ENCODE results near the gene ALDH1L1.

The ALDH1L1 gene

DNA sequence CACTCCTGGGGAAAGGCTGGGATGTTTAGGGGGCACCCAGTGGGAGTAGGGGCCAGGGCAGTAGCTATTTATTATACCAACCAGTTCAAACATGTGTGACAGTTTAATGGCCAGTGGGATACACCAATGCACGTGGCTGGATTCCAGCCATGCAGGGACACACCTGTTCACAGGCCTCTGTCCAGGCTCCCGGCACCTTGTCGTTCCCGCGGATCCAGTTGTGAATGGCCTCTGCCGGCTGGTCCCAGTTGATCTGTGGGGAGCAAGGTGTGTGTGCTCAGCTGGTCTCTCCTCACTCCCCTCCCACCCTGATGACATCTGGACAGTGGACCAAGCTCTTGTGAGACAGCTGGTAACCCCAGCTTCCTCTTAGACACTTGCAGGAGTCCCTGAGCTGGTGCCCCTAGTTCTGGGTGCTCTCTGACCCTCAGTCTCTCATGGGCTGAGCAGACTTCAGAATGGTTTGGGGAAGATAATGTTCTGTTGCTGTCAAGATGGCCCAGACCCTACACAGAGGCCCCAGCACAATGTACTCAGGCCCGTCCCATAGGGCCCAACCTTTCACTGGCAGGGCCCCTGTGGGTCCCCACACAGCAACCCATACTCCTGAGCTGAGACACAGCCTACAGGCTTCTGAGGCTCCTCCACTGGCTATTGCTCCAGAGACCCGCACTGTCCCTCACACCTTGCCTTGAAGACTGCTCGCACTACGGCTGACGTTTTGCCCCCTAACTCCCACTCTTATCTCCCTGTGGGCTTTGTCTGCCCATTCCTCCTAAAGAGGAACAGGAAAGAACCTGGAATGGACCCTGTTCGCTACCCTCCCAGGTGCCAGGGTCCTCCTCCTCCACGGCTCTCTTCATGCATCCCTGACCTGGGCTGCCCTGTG, 25.8 kb downstream of the ALDH1L1 start:
- DNase-seq (ENCODE audit: low read depth) = no peak

DNA sequence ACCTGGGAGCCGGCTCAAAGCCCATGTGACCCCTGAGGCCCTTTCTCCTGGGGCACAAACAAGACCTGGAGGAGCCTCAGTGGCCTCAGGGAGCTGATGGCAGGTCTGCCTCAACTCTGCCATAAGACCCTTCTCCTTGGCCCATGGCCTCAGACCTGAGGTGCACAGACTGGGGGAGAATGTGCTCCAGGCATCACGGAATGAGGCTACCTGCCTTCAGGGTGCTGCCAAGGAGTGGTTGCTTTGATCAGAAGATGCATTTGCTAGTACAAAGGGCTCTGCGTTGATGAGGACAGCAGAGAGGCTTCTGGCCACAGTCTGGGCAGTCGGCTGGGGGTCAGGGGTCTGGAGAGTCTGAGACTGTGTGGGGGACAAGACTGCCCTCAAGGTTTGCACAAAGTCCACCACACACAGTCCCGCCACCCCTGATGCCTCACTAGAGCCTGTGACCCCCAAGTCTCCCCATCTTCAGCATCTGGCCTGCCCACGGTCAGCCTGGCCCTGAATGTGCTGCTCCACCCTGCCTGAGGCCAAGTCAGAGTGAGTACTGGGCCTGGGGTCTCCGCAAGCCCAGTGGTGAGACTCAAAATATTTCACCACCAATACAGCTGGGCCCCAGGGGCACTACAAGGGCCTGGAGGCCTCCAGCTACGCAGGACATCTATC, 26.6 kb downstream of the ALDH1L1 start:
- no peak for DNase-seq (ENCODE audit: low read depth)

DNA sequence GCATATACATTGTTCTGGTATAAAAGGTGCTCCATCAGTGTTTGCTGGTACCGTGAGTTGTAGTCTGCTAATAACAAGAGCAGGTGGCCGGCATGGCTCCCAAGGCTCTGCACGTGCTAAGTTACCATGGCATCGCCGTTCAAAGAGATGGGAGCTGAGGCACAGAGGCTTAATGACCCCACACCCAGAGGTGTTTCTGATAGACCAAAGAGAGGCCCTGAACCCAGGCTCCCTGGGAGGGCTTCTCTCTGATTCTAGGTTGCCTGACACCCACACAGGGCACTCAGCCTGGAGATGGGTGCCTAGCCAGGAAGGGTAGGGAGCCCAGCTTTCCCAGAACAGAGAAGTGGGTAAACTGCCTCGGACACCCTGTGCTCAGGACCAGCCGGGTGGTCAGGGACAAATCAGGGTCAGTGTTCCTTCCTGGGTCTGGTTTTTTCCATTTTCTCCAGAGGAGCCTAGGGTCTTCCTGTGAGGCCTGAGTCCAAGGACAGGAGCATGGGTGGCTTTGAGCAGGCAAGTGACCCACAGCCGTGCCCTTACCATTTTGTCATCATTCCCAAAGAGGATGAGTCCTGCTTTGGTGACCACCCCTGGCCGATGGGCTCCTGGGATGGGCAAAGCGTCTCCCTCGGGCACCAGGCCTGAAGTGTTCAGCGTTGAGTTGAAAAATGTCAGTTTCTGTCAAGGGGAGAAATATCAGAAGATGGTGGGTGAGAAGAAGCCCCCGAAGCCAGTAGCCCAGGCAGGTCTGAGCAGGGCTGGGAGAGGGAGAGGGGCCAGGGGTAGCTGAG, 27.3 kb downstream of the ALDH1L1 start:
- DNase-seq (ENCODE audit: low read depth) = no peak

DNA sequence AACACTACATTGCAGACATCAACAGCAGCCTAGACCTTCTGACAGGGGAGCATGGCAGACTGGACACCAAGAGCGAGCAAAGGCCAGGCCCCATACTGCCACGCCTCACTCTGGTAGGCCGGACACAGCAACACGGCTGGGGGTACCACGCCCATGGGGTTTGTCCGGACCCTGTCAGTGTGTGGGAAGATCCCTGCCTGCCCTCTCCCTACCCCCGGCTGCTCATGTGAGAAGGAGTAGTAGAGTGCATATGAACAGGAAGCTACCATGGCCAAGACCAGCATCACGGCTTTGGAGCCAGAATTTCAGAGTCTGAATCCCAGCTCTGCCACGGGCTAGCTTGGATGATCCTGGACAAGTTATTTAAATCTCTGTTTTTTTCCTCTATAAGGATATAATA, 27.9 kb downstream of the ALDH1L1 start:
- DNase-seq (ENCODE audit: low read depth) = no peak

DNA sequence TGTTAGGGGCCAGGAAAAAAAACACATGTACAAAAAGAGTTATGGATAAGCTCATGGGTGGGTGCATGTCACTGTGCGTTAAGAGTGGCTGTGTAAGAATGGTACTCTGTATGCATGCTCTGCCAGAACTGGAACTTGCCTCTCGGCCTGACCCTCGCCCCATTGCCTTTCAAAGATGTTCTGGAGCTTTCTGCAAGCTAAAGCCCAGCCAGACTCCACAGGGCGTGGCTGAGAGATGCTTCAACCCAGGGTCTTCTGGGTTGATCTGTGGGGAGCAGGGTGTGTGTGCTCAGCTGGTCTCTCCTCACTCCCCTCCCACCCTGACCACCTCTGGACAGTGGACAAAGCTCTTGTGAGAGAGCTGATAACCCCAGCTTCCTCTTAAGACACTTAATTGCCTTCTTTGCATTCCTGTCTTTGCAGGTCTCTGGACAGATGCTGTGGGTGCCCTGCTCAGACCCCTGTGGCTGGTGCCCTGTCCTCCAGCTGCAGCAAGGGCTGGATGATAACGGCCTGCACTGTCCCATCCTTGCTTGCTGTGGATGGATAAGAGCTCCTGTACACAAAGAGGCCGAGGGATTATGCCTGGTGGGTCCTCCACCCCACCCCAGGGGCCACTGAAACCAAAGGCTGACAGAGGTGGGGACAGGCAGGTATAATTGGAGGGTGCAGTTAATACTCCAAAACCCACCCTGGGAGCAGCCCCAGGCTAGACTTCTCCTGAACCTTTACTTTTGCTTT, 28.7 kb downstream of the ALDH1L1 start:
- no peak for DNase-seq (ENCODE audit: low read depth)

DNA sequence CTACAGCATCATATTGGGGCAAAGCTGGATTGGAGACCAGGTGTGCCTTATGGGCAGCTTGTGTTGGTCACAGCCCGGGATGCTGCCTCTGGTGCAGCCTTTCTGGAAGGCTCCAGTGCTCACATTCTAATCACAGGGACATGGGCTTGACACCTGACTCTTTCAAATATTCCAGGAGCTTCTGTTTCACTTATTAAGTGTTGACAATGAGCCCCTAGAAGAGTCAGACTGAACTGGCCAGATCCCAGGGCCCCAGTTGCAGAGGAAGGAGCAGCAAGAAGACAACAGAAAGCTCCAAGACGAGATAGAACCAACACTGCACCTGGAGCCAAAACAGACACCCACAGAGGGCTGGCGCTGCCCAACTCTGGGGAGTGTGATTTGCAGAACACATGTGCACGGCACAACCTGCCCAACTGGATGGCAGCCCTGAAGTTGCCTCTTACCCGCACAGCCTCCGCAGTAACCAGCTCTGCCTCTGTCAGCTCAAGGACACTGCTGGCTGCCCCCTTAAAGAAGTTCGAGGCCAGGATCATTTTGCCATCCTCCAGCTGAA, 30.3 kb downstream of the ALDH1L1 start:
- DNase-seq (ENCODE audit: low read depth) = no peak

GRCh38 chr3:126149256-126149902, 31.0 kb downstream of the ALDH1L1 start:
- DNase-seq (ENCODE audit: low read depth) = no peak

DNA sequence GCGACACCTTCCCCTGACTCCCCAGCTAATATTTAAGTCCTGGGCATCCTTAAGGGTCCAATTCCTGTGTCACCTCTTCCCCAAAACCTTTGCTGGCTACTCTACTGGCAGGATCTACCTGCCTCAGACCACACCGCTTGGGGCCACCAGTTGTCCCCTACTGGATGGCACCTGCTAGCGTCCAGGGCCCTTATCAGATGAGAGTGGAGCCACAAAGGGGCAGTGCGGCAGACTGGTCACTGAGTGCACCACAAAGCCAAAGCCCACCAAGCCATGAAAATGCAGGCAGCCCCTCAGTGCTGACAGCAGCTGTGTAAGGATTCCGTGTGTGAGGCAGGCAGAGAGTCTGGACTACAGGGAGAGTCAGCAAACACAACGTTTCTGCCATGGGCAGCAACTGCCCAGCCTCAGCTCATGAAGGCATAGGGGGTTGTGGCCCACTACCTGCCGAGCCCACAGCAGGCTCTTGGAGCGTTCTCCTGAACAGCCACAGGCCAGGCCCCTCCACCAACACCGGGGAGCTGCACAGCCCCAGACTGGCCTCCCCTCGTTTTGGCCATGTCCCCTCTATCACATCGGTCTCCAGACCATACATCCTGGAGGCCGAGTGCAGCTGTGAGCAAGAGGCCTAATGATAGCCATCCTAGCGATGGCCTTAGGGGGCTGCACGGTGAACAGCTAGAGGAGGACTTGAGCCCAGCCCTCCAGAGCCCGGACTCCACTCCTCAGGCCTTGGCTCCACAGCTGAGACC, 32.3 kb downstream of the ALDH1L1 start:
- DNase-seq (ENCODE audit: low read depth) = no peak

DNA sequence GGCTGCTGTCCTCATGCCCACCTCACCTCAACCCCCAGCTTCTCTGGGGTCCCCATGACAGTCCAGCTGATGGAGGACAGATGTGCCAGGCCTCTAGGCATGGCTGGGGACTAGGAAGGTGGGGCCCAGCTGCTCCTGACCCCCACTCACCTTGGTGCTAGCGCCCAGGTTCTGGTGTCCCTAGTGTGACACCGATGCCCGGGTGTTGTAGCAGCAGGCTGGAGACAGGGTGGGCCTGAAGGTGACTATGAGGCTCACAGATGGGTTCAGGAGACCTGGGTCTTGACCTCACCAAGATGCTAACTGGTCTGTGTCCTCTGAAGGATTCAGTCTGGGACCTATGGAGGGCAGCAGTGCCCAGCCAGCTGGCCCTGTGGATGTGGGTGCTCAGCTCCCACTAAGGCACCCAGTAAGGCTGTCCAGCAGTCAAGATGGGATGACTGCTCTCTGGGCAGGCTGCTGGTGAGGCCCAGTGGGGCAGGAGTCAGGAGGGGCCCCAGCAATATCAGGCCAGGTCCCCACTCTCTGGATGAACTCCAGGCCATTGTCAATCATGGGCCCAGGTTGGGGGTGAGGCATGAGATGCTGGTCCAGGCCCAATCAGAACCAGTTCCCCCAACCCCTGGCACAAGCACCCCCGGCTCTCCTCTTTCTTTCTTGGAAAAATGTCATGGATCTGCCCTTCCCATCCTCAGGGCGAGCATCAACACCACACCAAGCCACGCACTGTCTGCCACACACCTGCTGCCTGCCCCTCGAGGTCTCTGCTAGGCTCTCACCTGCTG, 33.0 kb downstream of the ALDH1L1 start:
- DNase-seq (ENCODE audit: low read depth) = no peak

DNA sequence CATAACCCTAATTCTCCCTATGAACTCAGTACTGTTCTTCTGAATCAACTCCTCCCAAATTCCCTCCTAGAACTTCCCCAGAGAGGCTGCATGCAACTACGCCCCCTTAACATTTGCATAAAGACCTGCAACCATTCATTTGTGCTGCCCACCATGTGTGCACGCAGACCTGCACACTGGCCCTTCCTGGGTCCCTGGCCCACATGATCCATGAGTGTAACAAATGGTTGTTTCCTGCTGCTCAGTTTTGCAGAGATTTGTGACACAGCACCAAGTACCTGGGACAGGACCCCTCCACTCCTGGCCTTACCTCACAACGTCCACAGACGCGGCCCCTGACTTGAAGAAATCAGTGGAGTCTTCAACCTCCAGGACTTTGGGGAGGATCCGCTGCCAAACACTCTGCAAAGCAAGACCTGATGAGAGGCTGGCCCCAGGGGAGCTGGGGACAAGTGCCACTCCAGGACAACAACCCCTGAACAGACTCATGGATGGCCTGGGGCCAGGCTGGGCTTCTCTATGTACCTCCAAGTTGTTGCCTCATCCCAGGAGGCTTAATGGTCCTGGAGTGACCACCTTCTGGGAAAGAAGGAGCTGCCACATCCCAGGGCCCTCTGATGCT, 33.8 kb downstream of the ALDH1L1 start:
- no peak for DNase-seq (ENCODE audit: low read depth)

DNA sequence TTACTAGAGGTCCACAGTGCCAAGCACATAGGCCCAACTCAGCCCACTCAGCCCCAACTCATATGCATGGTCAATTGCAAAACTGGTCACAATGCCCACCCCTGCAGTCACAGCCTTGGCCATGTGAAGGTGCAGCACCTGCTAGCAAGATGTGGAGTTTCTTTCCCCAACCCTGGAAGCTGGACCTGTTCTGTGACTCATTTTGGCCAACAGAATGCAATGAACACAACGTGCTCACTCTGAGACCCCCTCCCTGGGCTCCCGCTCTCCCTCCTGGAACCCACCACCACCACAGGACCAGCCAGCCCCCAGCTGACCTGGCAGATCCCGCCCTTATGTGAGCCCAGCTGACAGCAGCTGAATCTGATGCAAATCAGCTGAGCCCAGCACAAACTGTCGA, 34.4 kb downstream of the ALDH1L1 start:
- DNase-seq (ENCODE audit: low read depth) = no peak

GRCh38 chr3:126142652-126143051, 37.7 kb downstream of the ALDH1L1 start:
- no peak for DNase-seq (ENCODE audit: low read depth)

- no peak for DNase-seq (ENCODE audit: low read depth)
Observed at GRCh38 chr3:126137490-126138130, 42.8 kb downstream of the ALDH1L1 start.

DNA sequence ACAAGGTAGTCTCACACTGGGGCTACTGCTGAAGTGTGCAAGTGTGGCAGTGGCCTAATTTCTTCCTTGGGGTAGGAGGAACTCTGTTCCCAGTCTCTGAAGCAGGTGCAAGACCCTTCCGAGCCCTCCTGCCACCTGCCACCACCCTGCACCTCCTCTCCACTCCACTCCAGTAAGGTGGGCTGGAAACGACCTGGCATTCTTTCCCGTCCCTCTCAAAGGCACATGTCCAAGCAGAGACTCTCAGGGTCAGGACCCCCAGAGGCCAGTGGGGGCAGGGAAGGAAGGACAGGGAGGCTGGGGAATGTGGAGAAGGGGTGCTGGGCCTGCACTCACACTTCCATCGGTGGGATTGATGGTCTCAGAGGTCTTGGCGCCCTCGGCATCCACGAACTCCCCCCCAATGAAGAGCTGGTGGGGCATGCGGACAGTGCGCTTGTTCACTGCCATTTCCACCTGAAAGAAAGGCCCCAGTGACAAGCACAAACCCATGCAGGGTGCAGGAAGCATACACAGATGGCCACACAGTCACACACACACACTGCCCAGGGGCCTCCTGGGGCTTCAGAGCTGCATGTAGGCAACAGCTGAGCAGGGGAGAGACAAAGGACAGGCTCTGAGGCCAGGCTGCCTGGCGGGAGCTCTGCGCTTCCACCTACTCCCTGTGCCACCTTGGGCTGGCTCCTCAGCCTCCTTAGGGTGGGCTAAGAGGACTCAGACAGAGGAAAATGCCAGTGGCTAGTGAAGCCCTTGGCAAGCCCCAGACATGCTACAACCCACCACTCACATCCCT, 43.8 kb downstream of the ALDH1L1 start:
- DNase-seq (ENCODE audit: low read depth) = no peak

DNA sequence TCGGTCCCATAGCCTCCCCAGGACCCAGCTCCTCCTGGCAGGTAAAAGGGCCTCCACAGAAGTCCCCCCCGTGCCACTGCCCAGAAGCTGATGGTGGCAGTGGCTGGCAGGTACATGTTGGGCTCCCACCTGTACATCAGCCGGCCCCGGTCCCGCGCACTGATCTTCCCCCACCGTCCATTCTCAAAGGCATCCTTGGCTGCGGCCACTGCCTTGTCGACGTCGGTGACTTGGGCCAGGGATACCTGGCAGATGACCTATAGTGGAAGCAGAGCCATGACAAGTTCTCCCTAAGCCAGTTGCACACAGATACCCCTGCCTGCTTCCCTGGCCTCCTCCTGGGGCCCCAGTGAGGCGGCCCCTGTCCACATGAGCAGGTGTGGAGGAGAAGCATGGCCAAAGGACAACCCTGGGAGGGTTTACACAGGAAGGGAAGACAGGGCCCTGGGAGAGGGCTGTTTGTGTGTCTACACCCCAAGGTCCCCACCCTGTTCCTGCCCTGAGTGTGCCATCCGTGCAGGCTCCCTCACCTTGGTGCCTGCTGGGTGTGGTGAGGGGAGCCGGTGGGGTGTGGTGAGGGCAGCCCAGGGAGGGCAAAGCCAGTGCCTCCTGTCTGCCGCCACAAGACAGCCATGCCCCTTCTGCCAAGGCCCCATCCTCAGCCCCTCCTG, 44.8 kb downstream of the ALDH1L1 start:
- no peak for DNase-seq (ENCODE audit: low read depth)

- DNase-seq (ENCODE audit: low read depth) = no peak
Observed at GRCh38 chr3:126135071-126135405, 45.3 kb downstream of the ALDH1L1 start.

- peak; percentile 11 for DNase-seq (ENCODE audit: low read depth)
Observed at GRCh38 chr3:126134219-126134975, 46.0 kb downstream of the ALDH1L1 start.

All from CMK (cell line).